Brain pericyte (primary cell): ENCODE results near the gene SEMA6B.
"Not testable (repeated sequence)": the region's sequence is repeated elsewhere in the genome, so short reads cannot be mapped to it uniquely, and the experiment has no call there.

Source experiments
- DNase-seq: peaks from one replicate; pipeline ENCODE4 v3.0.0-alpha.2; 2012; ENCODE audit warnings: low read depth, low spot score

The SEMA6B gene

DNA sequence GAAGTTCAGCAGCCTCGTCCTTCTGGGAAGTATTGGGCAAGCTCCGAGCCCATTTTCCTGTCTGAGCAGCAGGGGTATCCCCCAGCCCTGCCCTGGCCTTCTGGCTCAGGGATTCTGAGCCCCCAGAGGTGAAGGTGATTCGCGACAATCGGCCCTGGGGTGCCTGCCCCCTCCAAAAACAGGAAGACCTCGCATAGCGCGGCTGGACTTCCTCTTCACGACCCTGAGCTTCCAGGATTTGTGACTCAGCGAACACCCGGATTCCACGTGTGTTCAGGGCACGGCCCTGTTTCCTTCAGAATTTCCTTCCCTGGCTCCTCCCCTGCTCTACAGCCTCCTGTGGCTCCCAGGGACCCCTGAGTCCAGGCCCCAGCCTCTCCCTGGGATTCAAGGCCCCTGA lies at the start of gene SEMA6B:
TSS of gene SEMA6B (minus strand) at position 116 of the 400 bp plus-strand sequence. CDS start 1,227 bp downstream, outside the sequence.
- DNase-seq = no peak

GRCh38 chr19:4606921-4607678 lies 47.6 kb upstream of the SEMA6B start:
- no peak for DNase-seq

GRCh38 chr19:4606181-4606580 lies 46.7 kb upstream of the SEMA6B start:
- no peak for DNase-seq

DNA sequence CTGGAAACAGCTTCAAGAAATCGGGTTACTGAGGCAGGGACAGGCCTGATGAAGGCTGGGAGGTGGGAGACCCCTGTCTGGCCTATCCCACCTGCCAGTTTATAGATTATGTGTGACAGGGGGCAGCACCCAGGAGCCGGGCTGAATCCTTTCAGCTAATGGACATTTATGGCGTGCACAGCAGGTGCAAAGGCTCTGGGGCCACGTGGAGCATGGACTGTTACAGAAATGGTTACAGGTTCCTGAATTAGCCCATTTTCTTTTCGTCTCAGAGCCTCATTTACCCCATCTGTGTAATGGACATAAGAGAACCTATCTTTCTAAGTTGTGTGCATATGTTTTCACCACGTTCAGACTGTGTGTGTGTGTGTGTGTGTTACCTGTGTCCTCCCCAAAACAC lies 45.4 kb upstream of the SEMA6B start:
- no peak for DNase-seq

DNA sequence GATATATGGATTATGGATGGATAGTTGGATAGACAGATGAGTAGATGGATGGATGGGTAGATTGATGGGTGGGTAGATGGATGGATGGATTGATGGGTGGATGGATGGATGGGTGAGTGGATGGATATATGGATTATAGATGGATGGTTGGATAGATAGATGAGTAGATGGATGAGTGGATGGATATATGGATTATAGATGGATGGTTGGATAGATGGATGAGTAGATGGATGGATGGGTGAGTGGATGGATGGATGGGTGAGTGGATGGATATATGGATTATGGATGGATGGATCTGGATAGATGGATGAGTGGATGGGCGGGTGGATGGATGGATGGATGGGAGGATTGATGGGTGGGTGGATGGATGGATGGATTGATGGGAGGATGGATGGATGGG lies 43.4 kb upstream of the SEMA6B start:
- DNase-seq = no peak

GRCh38 chr19:4602173-4602788 lies 42.8 kb upstream of the SEMA6B start:
- DNase-seq = no peak

DNA sequence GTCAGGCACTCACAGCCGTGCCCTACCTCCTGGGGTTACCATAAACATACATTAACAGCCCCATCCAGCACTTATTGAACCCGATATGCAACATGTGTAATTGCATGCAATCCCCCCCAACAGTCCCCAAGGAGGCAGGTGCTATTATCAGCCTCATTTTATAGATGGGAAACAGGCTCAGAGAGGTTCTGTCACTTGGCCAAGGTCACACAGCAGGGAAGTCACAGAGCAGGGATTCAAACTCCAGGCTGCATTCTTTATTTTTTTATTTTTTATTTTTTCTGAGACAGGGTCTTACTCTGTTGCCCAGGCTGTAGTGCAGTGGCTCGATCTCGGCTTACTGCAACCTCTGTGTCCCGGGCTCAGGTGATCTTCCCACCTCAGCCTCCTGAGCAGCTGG lies 41.4 kb upstream of the SEMA6B start:
- no peak for DNase-seq

DNA sequence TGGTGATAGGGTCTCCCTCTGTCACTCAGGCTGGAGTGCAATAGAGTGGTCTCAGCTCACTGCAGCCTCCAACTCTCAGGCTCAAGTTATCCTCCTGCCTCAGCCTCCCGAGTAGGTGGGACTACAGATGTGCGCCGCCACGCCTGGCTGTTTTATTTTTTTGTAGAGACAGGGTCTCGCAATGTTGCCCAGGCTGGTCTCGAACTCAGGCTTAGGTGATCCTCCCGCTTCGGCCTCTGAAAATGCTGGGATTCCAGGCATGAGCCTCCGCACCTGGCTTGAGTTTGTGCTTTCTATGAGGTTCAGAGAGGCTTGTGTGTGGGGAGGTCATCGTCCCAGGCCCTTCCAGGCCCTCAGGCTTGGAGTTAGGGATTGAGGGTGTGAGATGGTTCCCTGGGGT lies 40.6 kb upstream of the SEMA6B start:
- no peak for DNase-seq

- DNase-seq = no peak
Observed at GRCh38 chr19:4598712-4599111, 39.2 kb upstream of the SEMA6B start.

DNA sequence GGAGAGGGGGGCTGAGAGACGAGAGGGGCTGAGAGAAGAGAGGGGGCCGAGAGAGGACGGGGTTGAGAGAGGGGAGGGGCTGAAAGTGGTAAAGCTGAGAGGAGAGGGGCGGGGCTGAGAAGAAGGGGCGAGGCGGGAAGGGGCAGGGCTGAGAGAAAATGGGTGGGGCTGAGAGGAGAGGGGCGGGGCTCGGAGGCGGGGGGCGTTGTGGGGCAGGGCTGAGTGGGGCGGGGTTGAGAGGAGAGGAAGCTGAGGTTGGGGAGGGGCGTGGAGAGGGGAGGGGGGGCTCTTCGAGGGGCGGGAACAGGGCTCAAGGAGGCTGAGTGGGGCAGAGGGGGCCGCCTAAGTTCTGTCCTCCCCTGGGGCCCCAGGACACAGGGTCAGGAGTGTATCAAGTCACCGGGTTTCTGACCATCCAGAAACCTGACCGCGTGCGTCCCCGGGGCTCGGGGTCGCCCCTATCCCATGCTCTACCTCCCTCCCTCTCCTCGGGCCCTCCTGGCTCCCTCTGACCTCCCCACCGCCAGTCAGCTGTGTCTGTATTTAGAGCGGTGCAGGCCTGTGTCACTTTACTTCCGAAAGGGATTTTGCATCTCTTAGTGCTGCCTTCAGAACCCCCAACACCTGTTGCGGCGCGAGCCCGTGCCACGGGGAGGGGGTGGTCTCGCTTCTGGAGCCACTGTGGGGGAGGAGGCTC lies 38.6 kb upstream of the SEMA6B start:
- DNase-seq = no peak

DNA sequence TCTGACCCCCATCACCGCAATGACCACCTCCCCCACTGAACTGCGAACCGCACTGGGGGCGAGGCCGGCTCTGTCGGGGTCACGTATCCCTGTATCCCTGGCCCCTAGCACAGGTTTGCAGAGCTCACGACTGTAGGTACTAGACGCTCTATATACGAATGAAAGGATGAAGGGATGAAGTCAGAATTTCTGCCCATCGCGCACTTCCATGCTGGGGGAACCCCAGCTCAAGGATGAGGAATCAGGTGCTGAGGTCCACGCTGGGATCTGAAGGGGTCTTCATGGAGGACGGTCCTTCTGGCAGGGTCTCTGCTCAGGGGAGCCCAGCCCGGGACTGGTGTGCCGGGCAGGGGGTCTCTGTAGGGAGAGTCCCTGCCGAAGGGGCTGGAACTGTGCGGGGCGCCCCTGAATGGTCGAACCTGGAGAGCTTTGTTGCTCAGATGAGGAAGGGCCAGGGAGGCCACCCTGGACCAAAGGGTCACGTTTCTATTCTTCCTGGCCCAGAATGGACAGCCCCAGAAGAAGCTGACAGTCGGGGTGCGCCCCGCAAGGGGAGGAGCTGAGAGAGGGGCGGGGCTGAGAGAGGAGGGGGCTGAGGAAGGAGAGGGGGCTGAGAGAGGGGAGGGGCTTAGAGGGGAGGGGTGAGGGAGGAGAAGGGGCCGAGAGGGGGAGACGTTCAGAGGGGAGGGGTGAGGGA lies 37.9 kb upstream of the SEMA6B start:
- DNase-seq = no peak

DNA sequence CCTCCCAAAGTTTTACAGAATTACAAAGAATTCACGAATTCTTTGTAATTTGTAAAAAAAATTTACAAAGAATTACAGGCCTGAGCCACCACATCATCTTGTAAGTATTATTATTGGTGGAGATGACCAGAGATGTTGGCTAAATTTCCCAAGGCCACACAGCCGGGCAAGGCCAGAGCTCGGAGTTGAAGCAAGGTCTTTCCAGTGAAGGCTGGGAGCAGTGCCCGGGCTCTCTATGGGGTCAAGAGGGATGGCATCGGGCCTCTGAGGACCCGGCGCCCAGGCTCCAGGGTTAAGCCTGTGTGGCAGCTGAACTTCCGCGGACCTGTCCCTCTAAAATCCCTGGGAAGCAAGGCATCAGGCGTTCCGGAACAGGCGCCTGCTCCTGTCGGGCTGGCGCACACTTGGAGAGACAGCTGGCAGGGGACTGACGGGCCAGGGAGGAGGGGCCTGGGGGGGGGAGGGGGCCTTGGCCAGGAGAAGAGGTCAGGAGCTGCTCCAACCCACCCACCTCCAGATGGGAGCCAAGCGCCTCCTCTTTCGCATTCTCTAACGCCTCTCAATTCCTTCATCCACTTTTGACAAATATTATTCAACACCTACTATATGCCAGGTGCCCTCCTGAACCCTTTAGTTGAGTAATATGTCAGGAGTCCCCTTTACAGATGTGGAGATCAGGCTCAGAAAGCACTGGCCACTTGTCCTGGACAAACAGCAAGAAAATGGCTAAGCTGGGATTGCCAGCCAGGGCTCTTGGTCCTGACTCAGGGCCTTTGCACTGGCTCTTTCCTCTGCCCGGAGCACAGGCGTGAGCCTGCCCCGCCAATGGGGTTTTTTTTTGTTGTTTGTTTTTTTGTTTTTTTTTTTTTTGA lies 36.8 kb upstream of the SEMA6B start:
- no peak for DNase-seq

GRCh38 chr19:4595158-4595557 lies 35.7 kb upstream of the SEMA6B start:
- DNase-seq = not testable (repeated sequence)

- no peak for DNase-seq
Observed at GRCh38 chr19:4594201-4594600, 34.7 kb upstream of the SEMA6B start.

- DNase-seq = no peak
Observed at GRCh38 chr19:4593409-4593851, 33.9 kb upstream of the SEMA6B start.

DNA sequence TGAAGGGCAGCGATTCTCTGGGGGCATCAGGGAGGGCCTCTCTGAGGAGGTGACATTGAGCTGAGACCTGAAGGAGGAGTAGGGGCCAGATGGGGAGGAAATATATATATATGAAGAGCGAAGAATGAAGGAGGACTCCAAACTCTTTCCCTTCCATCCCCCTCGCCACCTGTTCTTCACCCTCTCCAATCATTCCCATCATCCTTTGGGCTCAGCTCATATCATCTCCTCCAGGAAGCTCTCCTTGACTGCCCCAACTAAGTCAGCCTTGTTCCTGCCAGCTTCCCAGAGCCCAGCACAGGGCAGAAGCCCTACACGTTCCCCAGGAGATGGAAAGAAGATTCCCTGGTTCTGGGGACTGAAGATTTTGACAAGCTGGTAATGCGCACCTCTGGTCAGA lies 33.0 kb upstream of the SEMA6B start:
- no peak for DNase-seq

GRCh38 chr19:4591320-4591719 lies 31.8 kb upstream of the SEMA6B start:
- DNase-seq = no peak

DNA sequence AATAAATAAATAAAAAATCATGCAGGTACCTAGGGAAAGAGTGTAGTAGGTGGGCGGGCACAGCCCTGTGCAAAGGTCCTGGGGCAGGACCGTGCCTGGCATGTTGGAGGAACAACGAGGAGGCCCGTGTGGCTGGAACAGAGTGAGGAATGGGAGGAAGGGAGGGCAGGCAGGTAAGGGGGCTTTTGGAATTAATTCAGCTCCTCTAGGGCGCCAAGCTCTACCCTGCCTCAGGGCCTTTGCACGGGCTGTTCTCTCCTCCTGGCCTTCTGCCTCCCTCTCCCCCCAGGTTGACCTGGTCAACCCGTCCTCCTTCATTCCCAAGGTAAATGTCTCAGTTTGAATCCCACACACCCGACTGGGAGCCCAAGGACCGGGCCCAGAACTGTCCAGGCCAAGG lies 31.1 kb upstream of the SEMA6B start:
- no peak for DNase-seq

DNA sequence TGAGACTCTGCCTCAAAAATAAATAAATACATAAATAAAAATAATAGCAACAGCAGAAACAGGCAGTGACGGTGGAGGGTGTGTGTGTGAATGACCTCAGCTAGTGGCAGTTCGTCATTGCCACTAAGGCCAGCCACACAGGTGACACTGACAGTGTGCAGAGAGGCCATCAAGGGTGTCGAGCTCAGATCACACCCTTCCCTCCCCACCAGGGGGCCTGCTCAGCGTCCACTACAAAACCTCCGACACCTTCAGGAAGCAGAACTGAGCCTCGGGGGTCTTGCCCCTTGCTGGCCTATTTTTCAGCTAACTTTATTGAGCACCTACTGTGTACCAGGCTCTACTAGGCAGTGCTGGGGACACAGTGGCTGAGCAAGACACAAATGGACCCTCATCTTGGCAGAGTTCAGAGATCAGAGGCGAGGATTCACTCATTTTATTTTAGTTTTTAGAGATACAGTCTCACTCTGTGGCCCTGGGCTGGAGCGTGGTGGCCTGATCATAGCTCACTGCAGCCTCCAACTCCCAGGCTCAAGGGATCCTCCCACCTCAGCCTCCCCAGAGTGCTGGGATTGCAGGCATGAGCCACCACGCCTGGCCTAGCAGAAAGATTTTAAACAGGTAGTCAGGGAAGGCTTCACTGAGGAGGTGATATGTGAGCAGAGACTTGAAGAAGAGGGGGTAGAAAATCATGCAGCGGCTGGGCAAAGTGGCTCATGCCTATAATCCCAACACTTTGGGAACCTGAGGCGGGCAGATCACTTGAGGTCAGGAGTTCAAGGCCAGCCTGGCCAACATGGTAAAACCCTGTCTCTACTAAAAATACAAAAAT lies 30.3 kb upstream of the SEMA6B start:
- no peak for DNase-seq

GRCh38 chr19:4588291-4588761 lies 28.8 kb upstream of the SEMA6B start:
- no peak for DNase-seq
